GM18517 (cell line): Measurements from ENCODE around the gene SLC50A1.
A peak's percentile ranks its signal among the peaks of the same experiment; 100 is the strongest.

ENCODE experiments used
- ATAC-seq: cut with Tn5 transposase; IDR thresholded peaks from one replicate; pipeline ENCODE4 v1.9.1; 2021; ENCODE audit warnings: mild to moderate bottlenecking, moderate library complexity; ENCODE audit not compliant: unreplicated experiment

Gene SLC50A1

DNA sequence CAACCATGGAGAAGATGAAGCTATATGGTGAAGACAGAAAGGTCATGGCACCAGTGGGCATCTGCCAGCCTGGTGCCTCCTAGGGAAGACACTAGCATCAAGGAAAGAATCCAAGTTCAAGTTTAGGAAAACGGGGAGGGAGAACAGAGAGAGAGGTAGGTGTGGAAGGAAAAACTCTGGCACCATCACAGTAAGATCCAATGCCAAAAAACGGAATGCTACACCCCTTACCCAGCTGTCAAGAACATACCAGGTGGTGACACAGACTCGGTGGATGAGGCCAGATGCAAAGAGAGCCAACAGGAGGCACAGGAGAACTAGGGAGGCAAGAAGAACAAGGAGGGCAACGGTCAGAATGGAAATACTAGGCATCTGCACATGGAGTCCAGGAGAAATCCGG, 33.9 kb downstream of the SLC50A1 start:
- ATAC-seq: no peak

DNA sequence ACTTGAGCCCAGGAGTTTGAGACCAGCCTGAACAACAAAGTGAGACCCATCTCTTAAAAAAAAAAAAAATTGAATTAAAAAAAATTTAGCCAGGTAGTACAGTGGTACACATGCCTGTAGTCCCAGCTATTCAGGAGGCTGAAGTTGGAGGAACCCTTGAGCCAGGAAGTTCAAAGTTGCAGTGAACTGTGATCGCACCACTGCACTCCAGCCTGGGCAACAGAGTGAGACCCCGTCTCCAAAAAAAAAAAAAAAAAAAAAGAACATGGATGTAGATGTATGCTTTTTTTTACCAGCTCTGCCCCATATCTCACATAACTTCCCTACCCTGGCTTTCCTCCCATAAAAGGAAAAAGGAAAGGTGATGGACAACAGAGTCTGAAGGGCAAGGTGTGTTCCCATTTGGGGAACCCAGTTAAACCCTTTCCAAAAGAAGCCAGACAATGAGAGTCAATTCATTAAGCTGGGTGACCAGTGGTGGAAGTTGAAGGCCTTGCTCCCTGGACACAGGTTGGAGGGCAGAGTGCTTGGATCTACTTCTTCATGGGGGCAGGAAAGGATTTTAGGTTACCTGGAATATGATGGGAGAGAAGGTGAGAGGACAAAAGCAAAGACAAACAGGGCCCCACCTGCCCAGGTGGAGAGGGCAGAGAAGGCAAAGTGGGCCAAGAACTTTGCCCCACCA, 34.6 kb downstream of the SLC50A1 start:
- ATAC-seq: no peak

DNA sequence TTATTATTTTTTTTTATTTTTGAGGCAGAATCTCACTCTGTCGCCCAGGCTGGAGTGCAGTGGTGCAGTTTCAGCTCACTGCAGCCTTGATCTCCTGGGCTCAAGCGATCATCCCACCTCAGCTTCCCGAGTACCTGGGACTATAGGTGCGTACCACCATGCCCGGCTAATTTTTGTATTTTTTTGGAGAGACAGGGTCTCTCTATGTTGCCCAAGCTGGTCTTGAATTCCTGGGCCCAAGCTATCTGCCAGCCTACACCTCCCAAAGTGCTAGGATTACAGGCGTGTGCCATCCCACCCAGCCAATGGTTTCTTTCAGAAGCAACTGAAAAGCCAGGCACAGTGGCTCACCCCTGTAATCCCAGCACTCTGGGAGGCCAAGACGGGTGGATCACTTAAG, 35.2 kb downstream of the SLC50A1 start:
- no peak for ATAC-seq

DNA sequence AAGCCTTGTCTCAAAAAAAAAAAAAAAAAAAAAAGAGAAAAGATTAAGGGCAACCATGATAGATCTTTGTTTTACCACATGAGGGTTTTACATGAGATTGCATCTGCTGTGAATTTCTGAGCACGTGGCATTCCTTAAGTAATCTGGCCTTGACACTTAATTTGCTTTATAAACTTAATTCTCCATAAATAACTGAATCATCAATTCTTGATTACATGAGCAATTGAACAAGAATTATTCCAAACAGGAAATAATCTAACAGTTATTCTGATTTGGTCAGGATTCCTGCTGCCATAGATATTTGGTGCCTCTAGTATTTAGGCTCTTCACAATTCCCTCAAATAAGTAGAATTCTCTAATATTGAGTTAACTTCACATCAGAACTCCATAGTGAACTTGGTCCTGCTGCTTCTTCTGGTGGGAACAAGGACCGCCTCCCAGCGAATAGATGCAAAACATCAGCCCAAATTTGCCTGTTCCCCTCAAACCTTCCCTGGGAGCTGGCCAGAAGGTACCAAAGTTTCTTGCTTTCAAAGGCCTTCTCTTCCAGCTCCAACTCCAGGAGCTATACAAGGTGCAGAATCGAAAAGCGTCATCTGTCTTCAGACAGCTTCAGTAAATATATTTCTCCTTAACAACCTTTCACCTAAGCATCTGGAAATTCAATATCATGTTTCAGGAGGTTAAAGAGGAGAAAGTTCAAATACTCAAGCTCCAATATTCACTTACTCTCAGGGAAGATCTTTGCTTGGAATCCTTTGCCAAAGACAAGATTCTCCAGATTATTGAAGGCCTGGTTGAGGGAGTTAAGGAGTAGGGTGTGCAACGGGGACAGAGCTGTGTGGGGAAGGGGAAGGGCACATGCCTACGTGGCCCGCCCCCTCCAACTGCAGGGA, 36.4 kb downstream of the SLC50A1 start:
- ATAC-seq: peak; percentile 15

DNA sequence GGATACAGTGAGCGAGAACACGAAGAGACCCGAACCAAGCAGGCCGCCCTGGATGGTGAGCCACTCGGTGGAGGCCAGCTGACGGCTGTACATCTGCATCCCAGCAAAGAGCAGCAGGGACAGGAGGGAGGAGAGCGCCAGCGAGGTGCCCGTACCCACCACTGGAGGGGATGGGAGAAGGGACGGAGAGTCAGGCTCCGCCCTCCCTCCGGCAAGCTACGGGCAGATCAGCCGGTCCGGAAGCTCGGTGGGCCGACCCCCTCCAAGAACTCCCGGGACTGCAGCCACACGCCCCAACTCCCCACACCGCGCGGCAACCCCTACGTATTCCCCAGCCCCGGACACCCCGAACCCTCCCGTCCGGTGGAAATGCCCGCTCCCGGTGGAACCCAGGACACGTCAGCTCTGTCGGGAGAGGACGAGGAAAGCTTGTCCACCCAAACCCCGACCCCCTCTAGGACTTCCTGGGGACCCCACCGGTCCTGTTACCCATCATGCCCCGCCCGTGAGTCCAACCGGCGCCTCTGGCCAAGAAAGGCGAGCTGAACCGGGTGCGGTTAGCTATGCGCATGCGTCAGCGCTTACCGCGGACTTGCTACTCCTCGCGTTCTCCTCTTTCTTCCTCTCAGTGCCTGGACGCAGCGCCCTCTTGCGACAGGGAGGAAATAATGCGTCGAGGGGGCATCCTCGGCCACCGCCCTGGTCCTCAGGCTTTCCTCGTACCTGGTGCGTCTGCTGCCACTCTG, 37.3 kb downstream of the SLC50A1 start, which contains the start of gene KRTCAP2:
KRTCAP2 (minus strand) TSS at position 573 of the 746 bp plus-strand sequence; CDS start at position 493, 80 bp downstream.
- peak; percentile 68 for ATAC-seq

DNA sequence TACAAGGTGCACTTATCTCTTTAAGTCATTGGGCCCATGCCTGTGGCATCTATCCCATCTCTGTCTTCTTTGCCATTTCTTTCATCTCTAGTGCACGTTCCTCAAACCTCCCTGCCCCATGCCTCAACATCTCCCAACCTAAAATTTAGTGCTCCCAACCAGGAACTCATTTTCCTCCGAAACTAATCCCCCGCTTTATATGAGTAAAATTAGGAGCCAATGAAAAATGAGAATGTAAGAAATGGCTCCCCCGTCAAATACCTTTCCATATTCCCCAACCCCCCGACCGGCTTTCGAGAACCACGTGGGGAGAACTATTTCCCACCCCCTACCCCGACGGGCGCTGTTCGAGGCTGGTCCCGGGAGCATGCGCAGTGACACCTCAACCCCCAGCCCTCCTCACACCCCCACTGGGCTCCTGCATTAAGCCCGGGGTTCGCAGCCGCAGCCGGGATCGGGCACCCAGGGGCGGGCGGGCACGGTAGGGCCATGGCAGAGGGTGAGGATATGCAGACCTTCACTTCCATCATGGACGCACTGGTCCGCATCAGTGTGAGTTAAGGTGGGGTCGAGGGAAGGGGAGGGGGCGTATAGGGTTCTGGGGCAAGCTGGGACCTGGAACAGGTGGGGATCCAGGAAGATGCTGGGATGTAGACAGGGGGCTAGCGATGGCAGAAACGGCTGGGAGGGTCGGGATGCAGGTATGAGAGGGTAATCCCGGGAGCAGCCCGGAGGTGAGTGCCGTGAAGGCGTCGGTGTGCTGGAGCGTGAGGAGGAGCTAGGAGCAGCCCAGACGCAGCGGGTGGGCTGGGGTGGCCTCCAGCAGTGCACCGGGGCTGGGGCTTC, 38.0 kb downstream of the SLC50A1 start, which contains the start of gene TRIM46:
TRIM46 (plus strand) TSS at position 372 of the 846 bp plus-strand sequence; CDS start at position 490, 118 bp downstream.
- ATAC-seq: no peak

DNA sequence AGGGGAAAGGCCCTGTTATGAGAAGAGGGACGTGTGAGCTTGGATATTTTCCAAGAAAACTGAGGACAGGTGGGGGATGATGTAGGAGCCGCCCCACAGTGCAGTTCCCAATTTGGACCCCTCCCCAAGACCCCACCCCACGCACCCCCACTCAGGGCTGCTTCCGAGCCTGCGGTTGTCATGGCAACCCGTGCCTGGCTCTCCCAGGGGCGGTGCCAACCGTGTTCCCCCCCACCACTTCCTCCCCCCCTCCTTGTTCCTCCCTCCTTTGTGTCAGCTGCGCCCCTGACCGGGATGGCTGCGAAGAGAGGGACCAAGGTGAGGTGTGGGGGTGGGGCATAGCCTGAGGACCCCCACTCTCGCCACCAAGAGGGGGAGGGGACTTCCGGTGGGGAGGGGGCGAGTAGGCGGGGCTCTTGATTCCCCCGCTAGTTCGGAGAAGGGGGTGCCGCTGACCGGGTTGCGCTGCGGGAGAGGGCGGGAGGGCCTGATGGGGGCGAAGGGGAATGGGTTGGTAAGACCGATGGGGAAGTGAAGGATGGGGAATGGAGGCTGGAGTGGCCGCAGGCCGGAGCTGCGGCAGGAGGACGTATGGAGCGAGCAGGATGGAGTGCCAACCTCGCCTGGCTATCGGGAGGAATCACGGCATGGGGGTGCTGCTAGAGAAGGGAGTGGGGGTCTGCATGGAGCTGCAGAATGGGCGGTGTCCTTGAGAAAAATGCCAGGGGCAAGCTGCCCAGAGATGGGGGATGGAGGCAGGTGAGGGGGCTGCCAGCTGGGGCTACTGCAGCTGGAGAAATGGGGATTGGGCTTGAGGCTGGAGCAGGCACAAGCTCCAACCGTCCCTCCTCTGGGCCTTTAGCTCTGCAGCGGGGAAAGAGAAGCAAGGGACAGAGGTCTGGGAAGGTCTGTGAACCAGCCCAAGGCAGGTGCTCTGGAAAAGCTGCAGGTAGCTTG, 39.0 kb downstream of the SLC50A1 start:
- ATAC-seq: no peak

DNA sequence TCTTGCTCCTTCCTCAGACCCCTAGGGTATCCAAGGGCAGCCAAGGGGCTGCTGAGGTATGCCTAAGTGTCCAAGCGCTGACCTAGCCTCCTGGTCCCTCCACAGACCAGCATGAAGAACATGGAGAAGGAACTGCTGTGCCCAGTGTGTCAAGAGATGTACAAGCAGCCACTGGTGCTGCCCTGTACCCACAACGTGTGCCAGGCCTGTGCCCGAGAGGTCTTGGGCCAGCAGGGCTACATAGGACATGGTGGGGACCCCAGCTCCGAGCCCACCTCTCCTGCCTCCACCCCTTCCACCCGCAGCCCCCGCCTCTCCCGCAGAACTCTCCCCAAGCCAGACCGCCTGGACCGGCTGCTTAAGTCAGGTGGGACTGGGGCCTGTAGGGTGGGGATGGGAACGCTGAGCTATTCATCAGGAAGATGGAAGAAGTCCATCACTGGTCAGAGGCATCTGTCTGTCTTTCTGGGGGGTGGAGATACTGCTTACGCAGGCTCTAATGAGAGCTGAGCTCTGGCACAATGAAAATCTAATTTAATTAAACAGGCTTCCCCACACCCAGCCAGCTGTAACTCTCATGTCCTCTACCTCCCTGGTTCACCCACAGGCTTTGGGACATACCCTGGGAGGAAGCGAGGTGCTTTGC, 39.8 kb downstream of the SLC50A1 start:
- ATAC-seq: no peak

DNA sequence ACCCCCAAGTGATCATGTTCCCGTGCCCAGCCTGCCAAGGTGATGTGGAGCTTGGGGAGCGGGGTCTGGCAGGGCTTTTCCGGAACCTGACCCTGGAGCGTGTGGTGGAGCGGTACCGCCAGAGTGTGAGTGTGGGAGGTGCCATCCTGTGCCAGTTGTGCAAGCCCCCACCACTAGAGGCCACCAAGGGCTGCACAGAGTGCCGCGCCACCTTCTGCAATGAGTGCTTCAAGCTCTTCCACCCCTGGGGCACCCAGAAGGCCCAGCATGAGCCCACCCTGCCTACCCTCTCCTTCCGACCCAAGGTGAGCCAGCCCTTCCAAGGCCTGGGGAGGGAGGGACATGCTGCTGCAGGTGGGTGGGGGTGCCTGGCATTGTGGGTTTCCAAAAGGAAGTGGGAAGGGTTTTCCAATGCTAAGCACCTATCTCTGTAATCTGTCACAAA, 40.3 kb downstream of the SLC50A1 start:
- no peak for ATAC-seq

DNA sequence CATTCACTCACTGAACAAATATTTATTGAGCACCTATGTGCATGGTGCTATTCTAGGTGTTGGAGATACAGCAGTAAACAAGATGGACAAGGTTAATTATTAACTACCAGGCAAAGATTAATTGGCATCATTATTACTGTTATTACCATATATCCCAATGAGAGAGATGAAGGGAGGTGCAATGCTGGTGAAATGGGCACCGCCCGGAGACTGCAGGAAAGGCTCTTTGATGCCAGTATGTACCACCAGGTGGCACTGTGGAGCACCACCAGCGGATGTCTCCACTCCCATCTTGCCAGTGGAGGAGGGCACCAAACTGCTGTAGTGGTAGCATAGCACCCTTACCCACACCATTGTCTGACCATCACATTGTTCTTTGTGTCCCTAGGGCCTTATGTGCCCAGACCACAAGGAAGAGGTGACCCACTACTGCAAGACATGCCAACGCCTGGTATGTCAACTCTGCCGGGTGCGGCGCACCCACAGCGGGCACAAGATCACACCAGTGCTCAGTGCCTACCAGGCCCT, 41.0 kb downstream of the SLC50A1 start:
- ATAC-seq: no peak

DNA sequence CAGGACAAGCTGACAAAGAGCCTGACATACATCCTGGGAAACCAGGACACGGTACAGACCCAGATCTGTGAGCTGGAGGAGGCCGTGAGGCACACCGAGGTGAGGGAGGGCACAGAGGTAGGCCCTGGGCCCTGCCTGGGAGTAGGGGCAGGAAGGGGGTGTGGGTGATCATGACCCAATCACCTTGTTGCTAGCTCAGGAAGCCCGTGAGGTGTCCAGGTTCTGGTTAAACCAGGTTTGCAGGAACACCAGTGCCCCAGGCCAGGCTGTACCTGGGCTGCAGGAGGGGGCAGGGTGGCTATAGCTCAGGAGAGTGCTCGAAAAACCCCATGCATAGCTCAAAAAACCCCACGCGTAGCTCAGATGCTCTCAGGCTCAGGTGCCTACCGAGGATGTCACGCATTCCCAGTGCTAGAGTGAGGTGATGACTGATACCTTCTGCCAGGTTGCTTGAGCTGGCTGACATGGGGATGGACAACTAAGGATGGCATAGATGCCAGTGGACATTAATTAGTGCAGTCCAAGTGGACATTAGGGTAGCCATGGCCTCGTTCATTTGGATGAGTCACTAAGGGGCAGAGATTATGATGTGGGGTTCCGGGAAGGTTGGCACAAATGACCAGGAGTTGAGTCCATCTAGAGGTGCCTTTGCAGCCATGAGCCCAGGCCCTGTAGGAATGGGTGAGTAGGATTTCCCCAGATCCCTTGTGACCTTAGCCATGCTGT, 41.7 kb downstream of the SLC50A1 start:
- no peak for ATAC-seq

DNA sequence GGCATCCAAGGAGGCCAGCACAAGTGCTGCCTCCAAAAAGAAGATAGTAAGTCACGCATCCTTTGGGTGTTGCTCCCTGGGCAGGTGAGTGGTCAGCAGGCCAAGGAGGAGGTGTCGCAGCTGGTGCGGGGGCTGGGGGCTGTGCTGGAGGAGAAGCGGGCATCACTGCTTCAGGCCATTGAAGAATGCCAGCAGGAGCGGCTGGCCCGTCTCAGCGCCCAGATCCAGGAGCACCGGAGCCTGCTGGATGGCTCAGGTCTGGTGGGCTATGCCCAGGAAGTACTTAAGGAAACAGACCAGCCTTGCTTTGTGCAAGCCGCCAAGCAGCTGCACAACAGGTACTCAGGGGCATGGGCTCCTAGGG, 42.2 kb downstream of the SLC50A1 start:
- no peak for ATAC-seq

DNA sequence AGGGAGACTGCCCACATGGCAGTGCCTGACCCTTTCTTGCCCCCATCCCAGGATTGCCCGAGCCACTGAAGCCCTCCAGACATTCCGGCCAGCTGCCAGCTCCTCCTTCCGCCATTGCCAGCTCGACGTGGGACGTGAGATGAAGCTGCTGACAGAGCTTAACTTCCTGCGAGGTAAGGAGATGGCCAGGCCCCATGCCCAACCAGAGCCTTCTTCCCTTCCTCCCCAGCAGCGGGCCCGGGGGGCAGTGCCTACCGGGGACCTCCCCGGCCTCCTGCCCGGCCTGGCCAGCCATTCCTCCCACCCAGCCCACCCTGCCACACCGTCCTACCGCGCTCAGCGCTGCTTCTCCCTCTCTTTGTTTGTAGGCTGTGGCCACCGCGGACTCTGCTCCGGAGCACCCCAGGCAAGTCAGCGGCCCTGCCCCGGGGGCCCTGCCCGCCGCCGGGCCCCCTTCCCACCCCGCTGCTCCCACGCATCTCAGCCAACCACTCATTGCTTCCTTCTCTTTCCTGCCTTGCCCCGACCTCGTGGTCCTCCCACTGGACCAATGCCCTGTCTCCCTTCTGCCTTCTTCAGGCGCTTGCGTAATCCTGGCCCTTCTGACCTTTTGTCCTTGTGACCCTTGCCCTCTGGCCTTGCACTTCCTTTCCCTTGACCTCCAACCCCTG, 42.9 kb downstream of the SLC50A1 start:
- no peak for ATAC-seq

DNA sequence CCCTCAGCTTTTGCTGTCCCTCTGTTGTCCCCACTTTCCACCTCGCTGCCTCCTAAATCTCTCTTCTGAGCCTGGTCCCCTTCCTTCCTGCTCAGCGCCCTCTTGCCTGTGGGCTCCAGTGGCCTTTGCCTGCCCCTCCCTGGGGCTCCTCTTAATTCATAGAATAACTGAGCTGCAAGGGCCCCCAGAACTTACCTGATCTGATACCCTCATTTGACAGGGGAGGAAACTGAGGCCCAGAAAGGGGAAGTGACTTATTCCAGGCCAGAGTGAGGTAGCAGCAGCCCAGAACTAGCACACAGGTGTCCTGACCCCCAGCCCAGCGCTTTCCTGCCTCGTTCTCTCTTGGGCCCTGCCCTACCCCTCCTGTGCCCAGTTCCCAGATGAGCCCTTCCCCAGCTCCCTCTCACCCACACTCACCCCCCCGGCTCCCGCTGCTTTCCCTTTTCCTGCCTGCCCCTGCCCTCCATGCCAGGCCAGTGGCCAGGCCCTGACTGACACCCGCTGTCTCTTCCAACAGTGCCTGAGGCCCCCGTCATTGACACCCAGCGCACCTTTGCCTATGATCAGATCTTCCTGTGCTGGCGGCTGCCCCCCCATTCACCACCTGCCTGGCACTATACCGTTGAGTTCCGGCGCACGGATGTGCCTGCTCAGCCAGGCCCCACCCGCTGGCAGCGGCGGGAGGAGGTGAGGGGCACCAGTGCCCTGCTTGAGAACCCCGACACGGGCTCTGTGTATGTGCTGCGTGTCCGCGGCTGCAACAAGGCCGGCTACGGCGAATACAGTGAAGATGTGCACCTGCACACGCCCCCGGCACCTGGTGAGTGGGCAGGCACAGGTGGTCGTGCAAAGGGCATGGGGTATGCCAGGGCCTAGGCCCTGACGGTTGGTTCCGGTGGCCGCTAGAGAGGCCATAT, 43.7 kb downstream of the SLC50A1 start:
- no peak for ATAC-seq

DNA sequence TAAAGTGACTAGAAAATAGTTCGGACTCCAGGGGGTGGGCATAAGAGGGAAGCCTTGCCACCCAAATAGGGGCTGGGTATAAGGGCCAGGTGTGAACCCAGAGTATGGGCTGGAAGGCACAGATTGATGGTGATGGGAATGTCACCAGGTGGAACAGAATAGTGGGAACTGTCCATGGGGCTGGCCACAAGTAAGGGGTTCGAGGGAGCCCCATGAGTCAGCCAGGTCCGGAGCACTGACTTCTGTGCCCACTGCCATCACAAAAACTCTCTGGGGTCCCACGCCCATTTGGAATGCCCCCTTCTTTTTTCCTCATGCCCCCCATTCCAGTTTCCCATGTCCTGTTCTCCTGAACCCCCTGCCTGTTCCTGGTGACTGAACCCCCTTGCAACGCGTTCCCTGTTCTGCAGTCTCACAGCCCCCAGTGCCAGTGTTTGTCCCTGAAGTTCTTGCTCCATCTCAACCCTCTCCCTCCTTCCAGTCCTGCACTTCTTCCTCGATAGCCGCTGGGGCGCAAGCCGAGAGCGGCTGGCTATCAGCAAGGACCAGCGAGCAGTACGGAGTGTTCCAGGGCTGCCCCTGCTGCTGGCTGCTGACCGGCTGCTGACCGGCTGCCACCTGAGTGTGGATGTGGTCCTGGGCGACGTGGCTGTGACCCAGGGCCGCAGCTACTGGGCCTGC, 45.9 kb downstream of the SLC50A1 start:
- ATAC-seq: no peak
